ENCODE measurements around the gene EGLN1.

Gene EGLN1

DNA sequence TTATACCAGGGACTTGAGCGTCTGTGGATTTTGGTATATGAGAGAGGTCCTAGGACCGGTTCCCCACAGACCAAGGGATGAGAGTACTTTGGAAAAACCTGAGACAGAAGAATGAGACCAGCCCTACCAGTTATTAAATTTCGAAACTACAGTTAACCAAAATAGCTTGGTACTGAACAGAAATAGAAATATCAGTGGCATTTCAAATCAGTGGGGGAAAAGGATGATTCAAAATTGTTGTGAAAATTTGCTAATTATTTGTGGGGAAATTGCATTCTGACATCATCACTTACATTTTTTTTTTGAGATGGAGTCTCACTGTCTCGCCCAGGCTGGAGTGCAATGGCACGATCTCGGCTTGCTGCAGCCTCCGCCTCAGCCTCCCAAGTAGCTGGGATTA, 92.6 kb downstream of the EGLN1 start:
- Histone ChIP-seq H4K91ac (ENCODE audit: low read depth, low read length) (no peak overlapping the region), H3K14ac (ENCODE audit: low read length) (no peak overlapping the region), H3K4me2 (ENCODE audit: low read length) (no peak overlapping the region), H3K27ac (ENCODE audit: low read depth, low read length) (no peak overlapping the region), H3K27me3 (ENCODE audit: insufficient read depth, low read length) (no peaks in the 10 kb centered on the region), H2BK5ac (ENCODE audit: low read depth, low read length, poor library complexity) (no peak overlapping the region), H2AK5ac (ENCODE audit: low read length) (no peak overlapping the region), H2BK12ac (ENCODE audit: low read length) (no peak overlapping the region), H3K36me3 (ENCODE audit: control insufficient read depth in 1 of 2, insufficient read depth in 2 of 2, low read length in 2 of 2) (no peaks in the 10 kb centered on the region), H4K12ac (ENCODE audit: low read depth, low read length) (no peak overlapping the region), H3K4ac (ENCODE audit: low read depth, low read length) (no peak overlapping the region), H3K4me3 (ENCODE audit: low read depth, low read length) (no peak overlapping the region), H3K9me3 (ENCODE audit: insufficient read depth, low read depth, low read length) (no peaks in the 10 kb centered on the region), H3K9ac (ENCODE audit: low read length) (no peak overlapping the region), H3K79me1 (ENCODE audit: low read length) (no peaks in the 10 kb centered on the region), H3K79me2 (ENCODE audit: control insufficient read depth, insufficient read depth, low read length, poor library complexity) (no peaks in the 10 kb centered on the region), H2AFZ (ENCODE audit: insufficient read depth, low read length, poor library complexity) (no peak overlapping the region), H3K18ac (ENCODE audit: low read length) (no peak overlapping the region), H2BK120ac (ENCODE audit: insufficient read depth, low read length, poor library complexity) (no peak overlapping the region), H3K4me1 (ENCODE audit: control insufficient read depth in 1 of 2, insufficient read depth in 2 of 2, low read length in 2 of 2) (no peaks in the 10 kb centered on the region), H3K23ac (ENCODE audit: low read length) (no peak overlapping the region), H4K8ac (ENCODE audit: low read depth, low read length) (no peak overlapping the region)
- WGBS (ENCODE audit: extremely low coverage, insufficient coverage, insufficient read length) = no CpG with 5 or more reads among the region's 7 CpGs
- DNase-seq = no peak

DNA sequence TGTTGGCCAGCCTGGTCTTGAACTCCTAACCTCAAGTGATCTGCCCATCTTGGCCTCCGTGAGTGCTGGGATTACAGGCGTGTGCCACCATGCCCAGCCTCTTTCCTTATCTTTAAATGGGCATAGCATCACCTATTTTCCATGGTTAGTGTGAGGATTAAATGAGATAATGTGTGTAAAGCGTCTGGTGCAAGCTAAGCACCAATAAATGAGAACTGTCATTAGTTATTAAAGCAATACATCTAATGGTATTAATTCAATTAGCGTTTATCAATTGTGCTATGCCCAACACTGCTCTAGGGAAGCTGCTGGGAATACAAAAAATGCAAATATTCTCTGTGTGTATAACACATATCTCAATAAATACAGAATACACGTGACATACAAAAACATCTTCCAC, 94.5 kb downstream of the EGLN1 start:
- Histone ChIP-seq H3K27ac (ENCODE audit: low read depth, low read length) (no peak overlapping the region), H4K12ac (ENCODE audit: low read depth, low read length) (no peak overlapping the region), H3K4me3 (ENCODE audit: low read depth, low read length) (no peak overlapping the region), H3K18ac (ENCODE audit: low read length) (no peak overlapping the region), H3K36me3 (ENCODE audit: control insufficient read depth in 1 of 2, insufficient read depth in 2 of 2, low read length in 2 of 2) (no peaks in the 10 kb centered on the region), H4K8ac (ENCODE audit: low read depth, low read length) (no peak overlapping the region), H3K14ac (ENCODE audit: low read length) (no peak overlapping the region), H2AK5ac (ENCODE audit: low read length) (no peak overlapping the region), H4K91ac (ENCODE audit: low read depth, low read length) (no peak overlapping the region), H3K4ac (ENCODE audit: low read depth, low read length) (no peak overlapping the region), H2AFZ (ENCODE audit: insufficient read depth, low read length, poor library complexity) (no peak overlapping the region), H2BK120ac (ENCODE audit: insufficient read depth, low read length, poor library complexity) (no peak overlapping the region), H3K9me3 (ENCODE audit: insufficient read depth, low read depth, low read length) (no peaks in the 10 kb centered on the region), H3K23ac (ENCODE audit: low read length) (no peak overlapping the region), H3K4me2 (ENCODE audit: low read length) (no peak overlapping the region), H3K79me2 (ENCODE audit: control insufficient read depth, insufficient read depth, low read length, poor library complexity) (no peaks in the 10 kb centered on the region), H3K9ac (ENCODE audit: low read length) (no peak overlapping the region), H2BK12ac (ENCODE audit: low read length) (no peak overlapping the region), H3K79me1 (ENCODE audit: low read length) (no peaks in the 10 kb centered on the region), H2BK5ac (ENCODE audit: low read depth, low read length, poor library complexity) (no peak overlapping the region), H3K4me1 (ENCODE audit: control insufficient read depth in 1 of 2, insufficient read depth in 2 of 2, low read length in 2 of 2) (no peaks in the 10 kb centered on the region), H3K27me3 (ENCODE audit: insufficient read depth, low read length) (no peaks in the 10 kb centered on the region)
- no peak for DNase-seq
- no CpG with 5 or more reads among the region's 5 CpGs for WGBS (ENCODE audit: extremely low coverage, insufficient coverage, insufficient read length)

GRCh38 chr1:231326248-231326647, 95.8 kb downstream of the EGLN1 start:
- Histone ChIP-seq H2BK12ac (ENCODE audit: low read length) (no peak overlapping the region), H3K14ac (ENCODE audit: low read length) (no peak overlapping the region)
- no CpG with 5 or more reads among the region's 1 CpG for WGBS (ENCODE audit: extremely low coverage, insufficient coverage, insufficient read length)

DNA sequence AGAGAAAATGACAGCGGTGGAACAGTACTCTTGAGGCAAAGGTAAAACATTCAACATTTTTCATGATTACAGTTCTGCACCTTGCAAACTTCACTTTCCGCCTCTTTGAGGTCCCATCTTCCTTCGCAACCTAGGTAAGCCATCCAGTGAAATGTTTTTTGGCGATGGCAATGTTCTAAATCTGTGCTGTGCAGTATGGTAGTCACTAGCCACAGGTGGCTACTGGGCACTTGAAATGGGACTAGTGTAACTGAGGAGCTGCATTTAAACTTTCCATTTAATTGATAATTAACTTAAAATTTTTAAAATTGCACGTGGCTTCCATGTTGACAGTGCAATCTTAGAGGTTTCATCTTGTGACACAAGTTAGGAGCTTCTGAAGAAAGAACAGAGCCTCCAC, 97.4 kb downstream of the EGLN1 start:
- H2BK12ac ChIP-seq (ENCODE audit: low read length) = no peak overlapping the region
- no peak overlapping the region for H3K4me2 ChIP-seq (ENCODE audit: low read length)
- H3K36me3 ChIP-seq (ENCODE audit: control insufficient read depth in 1 of 2, insufficient read depth in 2 of 2, low read length in 2 of 2) = no peaks in the 10 kb centered on the region
- no peak overlapping the region for H3K4ac ChIP-seq (ENCODE audit: low read depth, low read length)
- no peak overlapping the region for H3K14ac ChIP-seq (ENCODE audit: low read length)
- H3K9ac ChIP-seq (ENCODE audit: low read length) = no peak overlapping the region
- no peak overlapping the region for H2AK5ac ChIP-seq (ENCODE audit: low read length)
- H3K4me1 ChIP-seq (ENCODE audit: control insufficient read depth in 1 of 2, insufficient read depth in 2 of 2, low read length in 2 of 2) = no peaks in the 10 kb centered on the region
- no peak overlapping the region for H3K23ac ChIP-seq (ENCODE audit: low read length)
- H3K27ac ChIP-seq (ENCODE audit: low read depth, low read length) = no peak overlapping the region
- H3K4me3 ChIP-seq (ENCODE audit: low read depth, low read length) = no peak overlapping the region
- H3K79me1 ChIP-seq (ENCODE audit: low read length) = no peaks in the 10 kb centered on the region
- no peak overlapping the region for H3K18ac ChIP-seq (ENCODE audit: low read length)
- no peak overlapping the region for H2AFZ ChIP-seq (ENCODE audit: insufficient read depth, low read length, poor library complexity)
- H3K27me3 ChIP-seq (ENCODE audit: insufficient read depth, low read length) = no peaks in the 10 kb centered on the region
- no peak overlapping the region for H2BK5ac ChIP-seq (ENCODE audit: low read depth, low read length, poor library complexity)
- H4K12ac ChIP-seq (ENCODE audit: low read depth, low read length) = no peak overlapping the region
- H2BK120ac ChIP-seq (ENCODE audit: insufficient read depth, low read length, poor library complexity) = no peak overlapping the region
- H3K9me3 ChIP-seq (ENCODE audit: insufficient read depth, low read depth, low read length) = no peaks in the 10 kb centered on the region
- no CpG with 5 or more reads among the region's 5 CpGs for WGBS (ENCODE audit: extremely low coverage, insufficient coverage, insufficient read length)
- DNase-seq = no peak
- H4K8ac ChIP-seq (ENCODE audit: low read depth, low read length) = no peak overlapping the region
- H4K91ac ChIP-seq (ENCODE audit: low read depth, low read length) = no peak overlapping the region
- no peaks in the 10 kb centered on the region for H3K79me2 ChIP-seq (ENCODE audit: control insufficient read depth, insufficient read depth, low read length, poor library complexity)

More at GRCh38 chr1:231326248-231326647, 95.8 kb downstream of the EGLN1 start:
- no peak overlapping the region for H3K18ac ChIP-seq (ENCODE audit: low read length)
- no peaks in the 10 kb centered on the region for H3K79me1 ChIP-seq (ENCODE audit: low read length)
- no peaks in the 10 kb centered on the region for H3K27me3 ChIP-seq (ENCODE audit: insufficient read depth, low read length)
- H2BK5ac ChIP-seq (ENCODE audit: low read depth, low read length, poor library complexity) = no peak overlapping the region
- DNase-seq = no peak
- no peak overlapping the region for H4K8ac ChIP-seq (ENCODE audit: low read depth, low read length)
- no peak overlapping the region for H4K91ac ChIP-seq (ENCODE audit: low read depth, low read length)
- H3K79me2 ChIP-seq (ENCODE audit: control insufficient read depth, insufficient read depth, low read length, poor library complexity) = no peaks in the 10 kb centered on the region
- no peak overlapping the region for H3K27ac ChIP-seq (ENCODE audit: low read depth, low read length)
- H3K36me3 ChIP-seq (ENCODE audit: control insufficient read depth in 1 of 2, insufficient read depth in 2 of 2, low read length in 2 of 2) = no peaks in the 10 kb centered on the region
- no peaks in the 10 kb centered on the region for H3K9me3 ChIP-seq (ENCODE audit: insufficient read depth, low read depth, low read length)
- no peak overlapping the region for H3K4me3 ChIP-seq (ENCODE audit: low read depth, low read length)
- H2AK5ac ChIP-seq (ENCODE audit: low read length) = no peak overlapping the region
- H3K4me2 ChIP-seq (ENCODE audit: low read length) = no peak overlapping the region
- H3K4ac ChIP-seq (ENCODE audit: low read depth, low read length) = no peak overlapping the region
- no peak overlapping the region for H2BK120ac ChIP-seq (ENCODE audit: insufficient read depth, low read length, poor library complexity)
- H3K23ac ChIP-seq (ENCODE audit: low read length) = no peak overlapping the region
- H3K9ac ChIP-seq (ENCODE audit: low read length) = no peak overlapping the region
- H3K4me1 ChIP-seq (ENCODE audit: control insufficient read depth in 1 of 2, insufficient read depth in 2 of 2, low read length in 2 of 2) = no peaks in the 10 kb centered on the region
- no peak overlapping the region for H2AFZ ChIP-seq (ENCODE audit: insufficient read depth, low read length, poor library complexity)
- no peak overlapping the region for H4K12ac ChIP-seq (ENCODE audit: low read depth, low read length)
